Ovary (tissue), 9 donors: ENCODE measurements around the gene CCDC187. TPM values are rescaled to one million over a fixed set of nuclear protein-coding genes. Genes with fewer than 3 reads are reported as not detected.

Experiments
- DNase-seq, 5 donors: peaks; one replicate each; pipeline ENCODE4 v3.0.0-alpha.2; 2019 to 2020
- H3K27ac ChIP-seq, 2 donors: fragments of 200-600 bp; one replicate each; pipeline versions ENCODE4 v1.5.1 to v1.8.0; 2019 to 2022
- H3K27me3 ChIP-seq: fragments of 200-600 bp; one replicate; pipeline ENCODE4 v1.8.0; 2022
- H3K36me3 ChIP-seq: fragments of 200-600 bp; sonication (generic); one replicate; pipeline ENCODE4 v1.5.1; 2019
- H3K4me1 ChIP-seq: one replicate; pipeline ENCODE4 v1.8.1; 2013; ENCODE audit warnings: mild to moderate bottlenecking, moderate library complexity; ENCODE audit not compliant: insufficient read depth
- H3K4me3 ChIP-seq: fragments of 200-600 bp; sonication (generic); one replicate; pipeline ENCODE4 v1.5.1; 2017
- H3K9me3 ChIP-seq, 2 donors: fragments of 200-600 bp in 1 of 2; sonication (generic) in 1 of 2; one replicate each; pipeline versions ENCODE4 v1.5.1 to v1.8.1; 2013 to 2019; ENCODE audit warnings: mild to moderate bottlenecking in 1 of 2, moderate library complexity in 1 of 2
- CTCF ChIP-seq, 3 donors: fragments of 450-650 bp in 2 of 3; fragments of 200-600 bp in 1 of 3; IDR thresholded peaks; one replicate each; pipeline versions ENCODE4 v1.5.1 to v1.8.0; 2016 to 2022; ENCODE audit warnings: antibody characterized with exemption in 3 of 3, mild to moderate bottlenecking in 1 of 3
- EP300 ChIP-seq: sonication (generic); formaldehyde crosslinking; IDR thresholded peaks from one replicate; pipeline ENCODE4 v1.6.1; 2017; ENCODE audit warnings: antibody characterized with exemption
- POLR2A ChIP-seq: fragments of 450-650 bp; IDR thresholded peaks from one replicate; pipeline ENCODE4 v1.6.1; 2017; ENCODE audit warnings: antibody characterized with exemption, mild to moderate bottlenecking, moderate library complexity
- WGBS, 3 donors: extraction: QIAGEN DNeasy Blood & Tissue Kit in 1 of 3; methylation state at CpG; one replicate each; pipeline versions ENCODE4 v1.1.5 to v1.1.7; 2013 to 2017; 5-methylcytosine and 5-hydroxymethylcytosine counted together
- intact Hi-C, 4 donors: fragments of 100-400 bp; cut with DNase I; formaldehyde crosslinking; loops; one replicate each; pipeline versions ENCODE4 v1.11.0 to v1.15.1; 2022 to 2023
- polyA plus RNA-seq, 2 donors: library from polyadenylated mRNA; stranded (reverse); fragments of 200-250 nt in 1 of 2; fragments of 350-450 nt in 1 of 2; fragmentation: Illumina TruSeq in 1 of 2; extraction: RNeasy Lipid Tissue Mini Kit (QIAGEN cat#74804) in 1 of 2; gene quantifications; one replicate each; pipeline ENCODE4 v1.2.3, GENCODE V29; 2013 to 2014
- total RNA-seq, 7 donors: library from RNA; depleted of rRNA in 2 of 7; stranded (reverse); fragments of >200 nt in 2 of 7; fragmentation: NEBNext Ultra II Directional in 3 of 7; extraction: Animal tissue kit (Norgen Biotek cat#: 25700) in 3 of 7; gene quantifications; one replicate each; pipeline versions ENCODE4 v1.1.0 to v1.2.4, GENCODE V29; 2016 to 2023
- donor health status: DM: no; HTN: no; CAD: no; lungs with moderate emphysema.
- donor health status: DM: no; HTN: no; CAD: no.
- donor health status: Bipolar disorder and iron deficiency.
- donor health status: DM: yes; HTN: yes; CAD: no.
- donor health status: DM: no; HTN: no; CAD: no.
- donor health status: DM: yes; HTN: yes; CAD: no.

The CCDC187 gene
- total and polyA plus RNA-seq, 9 donors: 0.02 to 15.7 (median 0.74) TPM; not detected in 1

GRCh38 chr9:136291306-136292025, 12.4 kb downstream of the CCDC187 start:
- no peaks in the 10 kb centered on the region for H3K9me3 ChIP-seq
- WGBS, 3 donors: 64 to 68% (median 67%) methylated on average over 20 to 22 of the region's 22 CpGs
- no peaks in the 10 kb centered on the region for H3K27me3 ChIP-seq
- TF ChIP-seq CTCF (IDR thresholded peaks at IDR 0.05) (no peak), EP300 (no peak), POLR2A (no peak)
- H3K27ac ChIP-seq: no peak overlapping the region
- DNase-seq: no peak
- H3K4me1 ChIP-seq: no peaks in the 10 kb centered on the region
- intact Hi-C loops: no loop called here
- H3K36me3 ChIP-seq: no peaks in the 10 kb centered on the region
- H3K4me3 ChIP-seq: no peak overlapping the region

- no peaks in the 10 kb centered on the region for H3K27me3 ChIP-seq
- H3K27ac ChIP-seq: no peak overlapping the region
- H3K9me3 ChIP-seq: no peaks in the 10 kb centered on the region
- TF ChIP-seq CTCF (IDR thresholded peaks at IDR 0.05) (no peak), EP300 (no peak), POLR2A (no peak)
- H3K4me1 ChIP-seq: no peaks in the 10 kb centered on the region
- H3K36me3 ChIP-seq: no peaks in the 10 kb centered on the region
- intact Hi-C loops: no loop called here
- 82 to 87% (median 84%) methylated on average over 23 to 31 of the region's 31 CpGs for WGBS, 3 donors
- no peak for DNase-seq
- H3K4me3 ChIP-seq: no peak overlapping the region
Measured at GRCh38 chr9:136290508-136291000, 13.3 kb downstream of the CCDC187 start.

- no peak for DNase-seq
- H3K27ac ChIP-seq: no peak overlapping the region
- TF ChIP-seq CTCF (IDR thresholded peaks at IDR 0.05) (no peak), POLR2A (no peak), EP300 (no peak)
- no peaks in the 10 kb centered on the region for H3K27me3 ChIP-seq
- no peak overlapping the region for H3K4me3 ChIP-seq
- 85 to 89% (median 86%) methylated on average over 28 to 30 of the region's 30 CpGs for WGBS, 3 donors
- H3K4me1 ChIP-seq: no peaks in the 10 kb centered on the region
- no peaks in the 10 kb centered on the region for H3K9me3 ChIP-seq
- intact Hi-C loops: loop anchor here in 1 of 4 donors (10.0 kb wide), 3 partner anchors 115 to 495 kb away; partner anchors contain the start of gene UBAC1
- H3K36me3 ChIP-seq: no peaks in the 10 kb centered on the region
Measured at GRCh38 chr9:136289651-136290507, 14.0 kb downstream of the CCDC187 start.

GRCh38 chr9:136287960-136288753, 15.7 kb downstream of the CCDC187 start:
- TF ChIP-seq POLR2A: no peak
- TF ChIP-seq EP300: no peak
- no peak for TF ChIP-seq CTCF (IDR thresholded peaks at IDR 0.05)
- H3K27ac ChIP-seq: no peak overlapping the region
- no peak for DNase-seq
- intact Hi-C loops: loop anchor here in 1 of 4 donors (10.0 kb wide), 3 partner anchors 113 to 493 kb away; partner anchors contain the start of gene UBAC1
- no peaks in the 10 kb centered on the region for H3K9me3 ChIP-seq
- no peaks in the 10 kb centered on the region for H3K4me1 ChIP-seq
- WGBS, 3 donors: 20 to 29% (median 27%) methylated on average over 17 to 21 of the region's 21 CpGs
- no peaks in the 10 kb centered on the region for H3K36me3 ChIP-seq
- no peak overlapping the region for H3K4me3 ChIP-seq
- H3K27me3 ChIP-seq: no peaks in the 10 kb centered on the region
